HG02759 (cell line): Measurements from ENCODE around the gene DIO1.
"Not testable (repeated sequence)": the region's sequence is repeated elsewhere in the genome, so short reads cannot be mapped to it uniquely, and the experiment has no call there.

Source experiments
- ATAC-seq: cut with Tn5 transposase; IDR thresholded peaks from one replicate; pipeline ENCODE4 v1.9.1; 2021; ENCODE audit warnings: mild to moderate bottlenecking, moderate library complexity; ENCODE audit not compliant: unreplicated experiment

DIO1 gene

DNA sequence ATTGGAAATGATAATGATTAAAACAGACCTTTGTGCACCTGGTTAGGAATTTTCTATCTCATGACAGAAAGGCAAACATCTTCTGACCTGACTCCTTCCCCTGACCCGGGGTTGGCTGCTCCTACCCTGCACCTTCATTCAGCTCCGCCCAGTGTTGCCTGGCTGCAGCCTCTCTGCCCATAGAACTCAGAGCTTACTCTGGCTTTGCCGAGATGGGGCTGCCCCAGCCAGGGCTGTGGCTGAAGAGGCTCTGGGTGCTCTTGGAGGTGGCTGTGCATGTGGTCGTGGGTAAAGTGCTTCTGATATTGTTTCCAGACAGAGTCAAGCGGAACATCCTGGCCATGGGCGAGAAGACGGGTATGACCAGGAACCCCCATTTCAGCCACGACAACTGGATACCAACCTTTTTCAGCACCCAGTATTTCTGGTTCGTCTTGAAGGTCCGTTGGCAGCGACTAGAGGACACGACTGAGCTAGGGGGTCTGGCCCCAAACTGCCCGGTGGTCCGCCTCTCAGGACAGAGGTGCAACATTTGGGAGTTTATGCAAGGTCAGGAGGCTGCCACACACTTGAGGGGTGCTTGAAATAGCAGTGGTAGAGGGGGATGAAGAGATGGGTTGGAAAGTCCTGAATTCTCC, at the start of gene DIO1:
TSS of gene DIO1 (plus strand) at position 189 of the 638 bp plus-strand sequence. CDS start at position 213, 24 bp downstream.
- ATAC-seq, result no peak

DNA sequence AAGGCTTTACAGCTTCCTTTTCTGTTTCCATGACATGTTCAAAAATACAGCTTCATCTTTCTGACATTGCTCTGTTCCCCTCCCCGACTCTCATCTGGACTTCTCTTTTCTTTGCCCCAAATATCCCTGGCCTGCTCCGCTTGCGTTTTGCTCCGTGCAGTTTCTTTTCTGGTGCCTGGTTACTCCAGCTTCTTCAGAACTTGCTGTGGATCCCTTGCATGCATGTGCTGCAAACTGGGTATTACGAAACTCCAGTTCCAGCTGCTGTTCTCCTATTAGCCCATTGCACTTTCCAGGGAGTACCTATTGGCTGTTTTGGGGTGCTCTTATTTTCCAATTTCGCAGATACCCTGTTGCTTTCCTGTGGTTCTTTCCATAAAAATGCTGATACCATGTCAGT, 46.0 kb upstream of the DIO1 start:
- no peak for ATAC-seq

DNA sequence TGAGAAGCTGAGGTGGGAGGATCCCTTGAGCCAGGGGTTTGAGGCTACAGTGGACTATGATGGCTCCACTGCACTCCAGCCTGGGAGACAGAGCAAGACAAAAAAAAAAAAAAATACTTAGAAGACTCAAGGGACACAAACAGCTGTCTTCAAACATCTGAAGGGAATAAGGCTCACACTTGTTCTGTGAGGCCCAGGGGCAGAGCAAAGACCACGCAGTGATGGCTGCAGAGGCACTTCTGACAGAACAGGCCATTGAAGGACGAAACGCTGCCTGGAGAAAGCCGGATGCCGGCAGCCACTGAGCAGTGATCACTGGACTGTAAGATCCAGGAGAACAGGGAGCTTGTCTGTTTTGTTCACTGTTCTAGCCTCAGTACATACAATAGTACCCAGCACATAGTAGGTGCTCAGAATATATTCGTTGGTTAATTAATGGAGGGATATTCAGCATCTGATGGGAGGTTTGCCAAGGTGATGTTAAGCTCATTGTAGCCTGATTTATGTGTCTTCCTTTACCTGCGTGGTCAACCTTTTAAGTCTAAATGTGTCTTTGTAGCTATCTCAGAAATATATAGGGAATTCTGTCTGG, 43.8 kb upstream of the DIO1 start:
- no peak for ATAC-seq

DNA sequence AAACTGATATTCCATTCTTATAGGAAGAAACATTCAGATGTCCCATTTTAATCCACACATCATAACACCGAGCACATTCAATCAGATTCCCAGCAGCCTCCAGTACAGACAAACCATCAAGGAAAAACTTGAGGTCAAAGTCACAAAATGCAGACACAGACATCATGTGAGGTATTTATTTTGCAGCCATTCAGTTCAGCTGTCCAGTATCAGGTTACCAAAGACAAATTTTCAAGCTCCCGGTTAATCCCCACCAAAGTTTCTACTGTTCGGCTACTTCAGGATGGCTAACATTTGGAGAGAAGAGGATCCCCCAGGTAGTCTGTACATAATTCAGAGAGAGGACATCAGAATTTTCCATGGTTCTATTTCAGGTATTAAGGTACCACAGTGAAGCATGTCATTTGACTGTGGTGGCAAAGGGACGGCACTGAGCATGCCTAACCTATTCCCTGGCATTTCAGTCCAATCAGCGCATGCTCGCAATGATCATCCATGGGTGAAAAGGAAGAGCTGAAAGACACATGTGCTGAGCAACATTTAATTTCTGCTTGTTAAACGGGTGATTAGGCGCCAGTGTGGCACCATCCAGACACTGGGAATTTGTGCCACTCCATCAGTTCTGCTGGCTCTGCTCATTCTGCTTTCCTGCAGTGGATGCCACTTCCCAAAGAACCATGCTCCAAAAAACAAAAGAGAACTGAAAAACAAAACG, 42.3 kb upstream of the DIO1 start:
- ATAC-seq, result no peak

DNA sequence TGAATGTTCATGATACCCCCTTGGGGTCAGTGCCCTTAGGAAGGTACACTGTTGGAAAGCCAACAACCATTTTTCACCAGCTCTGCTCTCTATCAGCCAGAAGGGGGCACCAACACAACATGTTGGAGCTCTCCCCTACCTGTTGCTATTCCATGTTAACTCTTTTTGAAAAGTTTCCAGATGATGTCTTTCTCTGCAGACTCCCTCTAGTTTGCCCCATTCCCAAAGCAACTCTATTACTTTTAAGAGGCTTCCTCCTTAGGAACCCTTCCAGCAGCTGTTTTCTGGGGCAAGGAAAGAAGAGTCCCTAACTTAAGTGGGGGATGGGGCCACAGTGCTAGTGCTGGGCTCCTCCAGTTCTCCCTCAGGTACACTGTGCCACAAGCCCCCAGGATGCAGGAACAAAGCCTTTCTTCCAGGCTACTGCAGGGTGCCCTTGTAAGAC, 33.0 kb upstream of the DIO1 start:
- ATAC-seq, result peak; percentile 48

DNA sequence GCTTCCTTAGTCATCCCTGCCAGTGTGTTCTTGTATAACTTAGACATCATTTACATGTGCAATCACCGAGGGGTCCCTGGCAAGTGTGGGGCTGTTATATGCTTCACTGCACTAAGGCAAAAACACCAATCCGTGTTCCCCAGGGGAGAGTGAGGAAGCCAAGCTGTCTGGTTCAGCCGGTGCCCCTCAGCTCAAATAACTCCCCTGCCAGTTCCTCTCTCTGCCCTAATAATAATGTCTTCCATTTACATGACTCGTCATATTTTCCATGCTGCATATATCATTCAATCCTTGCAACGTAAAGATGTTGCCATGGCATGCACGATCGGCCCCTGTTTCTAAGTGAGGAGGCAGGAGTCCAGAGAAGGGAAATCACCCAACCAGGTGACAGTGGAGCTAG, 31.5 kb upstream of the DIO1 start:
- ATAC-seq, result no peak

DNA sequence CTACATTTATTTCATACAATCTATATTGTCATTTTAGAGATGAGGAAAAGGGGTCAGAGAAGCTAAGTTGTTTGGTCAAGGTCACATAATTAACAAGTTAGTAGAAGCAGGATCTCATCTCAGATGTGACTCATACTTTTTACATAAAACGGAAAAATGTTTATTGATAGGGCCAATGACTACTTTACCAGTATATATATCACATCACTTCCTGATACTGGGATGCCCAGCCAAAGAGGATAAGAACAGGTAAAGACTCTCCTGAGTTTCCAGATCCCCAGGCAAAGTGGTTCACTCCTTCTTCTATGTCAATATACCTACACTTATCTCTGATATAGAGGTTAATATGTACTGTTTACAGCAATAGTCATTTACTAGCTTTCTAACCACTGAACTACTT, 25.4 kb upstream of the DIO1 start:
- ATAC-seq, result no peak

DNA sequence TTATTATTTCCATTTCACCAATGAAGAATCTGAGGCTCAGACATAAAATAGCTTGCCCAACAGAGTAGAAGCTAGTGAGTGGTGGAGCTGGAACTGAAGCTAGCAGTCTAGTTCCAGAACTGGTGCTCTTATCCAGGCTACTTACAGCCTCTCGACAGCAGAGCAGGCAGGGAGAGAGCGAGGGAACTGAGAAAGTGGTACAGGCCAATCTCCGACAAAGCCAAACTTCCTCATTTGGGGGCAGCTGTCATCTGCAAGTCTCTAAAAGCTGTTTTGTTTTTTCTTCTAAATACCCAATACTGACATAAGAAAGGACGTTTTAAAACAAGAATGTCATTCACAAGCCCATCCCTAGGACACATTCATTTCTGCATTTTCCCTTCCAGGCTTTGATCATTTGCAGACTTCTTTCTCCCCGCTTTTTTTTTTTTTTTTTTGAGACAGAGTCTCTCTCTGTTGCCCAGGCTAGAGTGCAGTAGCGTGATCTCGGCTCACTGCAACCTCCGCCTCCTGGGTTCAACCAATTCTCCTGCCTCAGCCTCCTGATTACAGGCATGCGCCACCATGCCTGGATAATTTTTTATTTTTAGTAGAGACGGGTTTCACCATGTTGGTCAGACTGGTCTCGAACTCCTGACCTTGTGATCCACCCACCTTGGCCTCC, 24.4 kb upstream of the DIO1 start:
- no peak for ATAC-seq

DNA sequence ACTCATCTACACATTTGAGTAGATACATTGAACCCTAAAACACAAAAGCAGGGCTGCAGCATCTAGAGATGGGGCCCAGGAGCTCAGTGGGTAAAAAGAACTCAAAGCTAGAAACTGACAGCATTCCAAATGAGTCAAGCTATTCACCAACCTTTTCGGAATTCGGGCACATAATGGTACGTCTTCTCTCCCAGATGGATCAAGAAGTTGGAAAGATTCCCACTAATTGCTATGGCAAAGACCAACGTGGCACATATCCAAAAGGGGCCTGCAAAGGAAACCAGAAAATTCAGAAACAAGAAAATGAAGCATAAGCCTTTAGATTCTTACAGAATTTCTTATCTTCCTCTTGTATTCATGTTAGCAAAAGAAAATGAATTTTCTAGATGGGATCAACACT, 22.8 kb upstream of the DIO1 start:
- no peak for ATAC-seq

DNA sequence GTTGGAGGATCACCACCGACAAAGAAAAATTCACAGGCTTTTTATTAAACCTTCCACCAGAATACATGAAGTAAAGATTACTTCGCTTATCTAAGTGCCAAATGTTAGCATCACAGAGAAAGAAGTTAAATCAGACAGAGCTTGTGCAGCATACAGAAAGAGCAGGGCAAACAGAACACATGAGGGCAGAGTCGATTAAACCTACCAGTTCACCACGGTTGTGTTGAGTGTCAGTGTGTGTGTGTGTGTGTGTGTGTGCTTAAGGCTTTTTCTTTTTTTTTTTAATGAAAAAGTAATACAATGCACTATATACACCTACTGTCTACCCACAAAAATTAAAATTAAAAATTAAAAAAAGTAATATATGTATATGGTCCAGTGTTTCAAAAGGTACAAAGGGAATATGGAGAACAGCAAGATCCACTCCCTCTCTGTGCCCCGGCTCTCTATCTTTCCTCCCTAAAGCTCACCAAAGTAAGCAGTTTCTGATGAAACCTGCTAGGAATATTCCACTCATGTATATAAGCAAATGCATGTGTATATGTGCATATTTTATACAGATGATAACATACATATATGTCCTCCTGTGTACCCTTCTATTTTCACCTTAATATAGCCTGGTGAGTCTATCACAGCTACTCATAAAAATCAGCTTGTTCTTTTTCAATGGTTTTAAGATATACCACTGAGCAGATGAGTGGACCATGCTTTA, 22.1 kb upstream of the DIO1 start:
- ATAC-seq, result no peak

DNA sequence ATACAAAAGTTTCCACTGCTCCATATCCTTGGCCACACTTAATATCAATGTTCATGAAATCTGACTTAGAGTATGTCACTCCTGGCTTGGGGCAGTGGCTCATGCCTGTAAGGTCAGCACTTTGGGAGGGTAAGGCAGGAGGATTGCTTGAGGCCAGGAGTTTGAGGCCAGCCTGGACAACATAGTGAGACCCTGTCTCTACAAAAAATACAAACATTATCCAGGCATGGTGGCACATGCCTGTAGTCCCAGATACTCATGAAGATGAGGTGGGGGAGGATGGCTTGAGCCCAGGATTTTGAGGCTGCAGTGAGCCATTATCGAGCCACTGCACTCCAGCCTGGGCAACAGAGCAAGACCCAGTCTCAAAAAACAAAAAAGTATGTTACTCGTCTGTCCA, 18.8 kb upstream of the DIO1 start:
- ATAC-seq, result not testable (repeated sequence)

DNA sequence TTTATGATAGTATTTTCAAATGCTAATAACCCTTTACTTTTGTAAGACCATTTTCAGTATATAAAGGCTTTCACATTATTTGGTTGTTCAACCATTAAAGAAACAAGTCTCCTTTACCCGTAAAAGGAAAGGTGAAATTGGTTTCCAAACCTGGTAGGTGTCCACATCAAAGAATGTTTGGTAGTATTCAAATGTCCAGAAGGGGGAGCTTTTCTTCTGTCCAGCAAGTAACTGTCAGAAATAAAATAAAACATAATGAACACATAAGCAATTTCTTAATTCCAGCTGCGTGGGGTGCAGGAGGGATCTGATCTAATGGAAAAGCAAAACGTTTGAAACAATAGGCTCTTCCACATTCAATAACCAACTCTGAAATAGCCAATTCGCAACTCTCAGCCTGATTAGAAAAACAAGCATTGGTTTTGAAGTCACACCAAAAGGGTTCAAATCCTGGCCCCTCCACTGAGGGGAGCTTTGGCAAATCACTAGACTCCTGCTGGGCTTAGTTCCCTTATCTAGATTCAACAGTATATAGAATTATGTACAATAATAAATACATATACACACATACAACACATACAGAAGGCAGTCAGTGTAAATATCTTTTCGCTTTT, 15.4 kb upstream of the DIO1 start:
- ATAC-seq, result no peak

DNA sequence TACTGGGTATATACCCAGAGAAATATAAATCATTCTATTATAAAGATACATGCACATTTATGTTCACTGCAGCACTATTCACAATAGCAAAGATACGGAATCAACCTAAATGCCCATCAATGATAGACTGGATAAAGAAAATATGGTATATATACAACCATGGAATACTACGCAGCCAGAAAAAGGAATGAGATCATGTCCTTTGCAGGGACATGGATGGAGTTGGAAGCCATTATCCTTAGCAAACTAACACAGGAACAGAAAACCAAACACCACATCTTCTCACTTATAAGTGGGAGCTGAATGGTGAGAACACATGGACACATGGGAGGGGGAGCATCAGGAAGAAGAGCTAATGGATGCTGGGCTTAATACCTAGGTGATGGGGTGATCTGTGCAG, 12.1 kb upstream of the DIO1 start:
- ATAC-seq, result not testable (repeated sequence)

DNA sequence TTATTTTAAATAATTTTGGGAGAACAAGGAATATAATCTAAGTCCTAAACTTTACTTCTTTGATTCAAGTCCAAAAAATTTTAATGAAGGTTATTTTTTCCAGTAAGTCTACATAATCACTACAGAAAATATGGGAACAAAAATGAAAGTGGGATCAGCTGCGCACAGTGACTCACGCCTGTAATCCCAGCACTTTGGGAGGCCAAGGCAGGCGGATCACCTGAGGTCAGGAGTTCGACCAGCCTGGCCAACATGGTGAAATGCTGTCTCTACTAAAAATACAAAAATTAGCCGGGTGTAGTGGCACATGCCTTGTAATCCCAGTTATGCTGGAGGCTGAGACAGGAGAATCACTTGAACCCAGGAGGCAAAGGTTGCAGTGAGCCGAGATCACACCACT, 10.4 kb upstream of the DIO1 start:
- not testable (repeated sequence) for ATAC-seq

DNA sequence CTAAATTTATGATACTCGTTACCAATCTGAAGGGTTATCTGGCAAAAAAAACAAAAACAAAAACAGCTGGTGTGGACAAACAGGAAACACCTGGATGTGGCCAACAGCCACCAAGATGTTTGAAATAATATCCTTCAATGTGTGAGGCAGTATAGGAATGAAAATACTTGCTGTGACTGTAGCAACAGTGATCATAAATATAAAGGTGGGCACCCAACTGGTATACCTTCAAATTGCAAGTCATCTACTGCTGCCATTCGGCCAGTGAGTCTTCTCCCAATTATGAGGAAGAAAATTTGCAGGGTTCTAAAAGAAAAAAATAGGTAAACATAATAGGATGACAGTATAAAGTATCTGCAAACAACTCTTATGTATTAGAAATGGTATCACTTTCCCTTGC, 5.3 kb upstream of the DIO1 start:
- ATAC-seq, result no peak

DNA sequence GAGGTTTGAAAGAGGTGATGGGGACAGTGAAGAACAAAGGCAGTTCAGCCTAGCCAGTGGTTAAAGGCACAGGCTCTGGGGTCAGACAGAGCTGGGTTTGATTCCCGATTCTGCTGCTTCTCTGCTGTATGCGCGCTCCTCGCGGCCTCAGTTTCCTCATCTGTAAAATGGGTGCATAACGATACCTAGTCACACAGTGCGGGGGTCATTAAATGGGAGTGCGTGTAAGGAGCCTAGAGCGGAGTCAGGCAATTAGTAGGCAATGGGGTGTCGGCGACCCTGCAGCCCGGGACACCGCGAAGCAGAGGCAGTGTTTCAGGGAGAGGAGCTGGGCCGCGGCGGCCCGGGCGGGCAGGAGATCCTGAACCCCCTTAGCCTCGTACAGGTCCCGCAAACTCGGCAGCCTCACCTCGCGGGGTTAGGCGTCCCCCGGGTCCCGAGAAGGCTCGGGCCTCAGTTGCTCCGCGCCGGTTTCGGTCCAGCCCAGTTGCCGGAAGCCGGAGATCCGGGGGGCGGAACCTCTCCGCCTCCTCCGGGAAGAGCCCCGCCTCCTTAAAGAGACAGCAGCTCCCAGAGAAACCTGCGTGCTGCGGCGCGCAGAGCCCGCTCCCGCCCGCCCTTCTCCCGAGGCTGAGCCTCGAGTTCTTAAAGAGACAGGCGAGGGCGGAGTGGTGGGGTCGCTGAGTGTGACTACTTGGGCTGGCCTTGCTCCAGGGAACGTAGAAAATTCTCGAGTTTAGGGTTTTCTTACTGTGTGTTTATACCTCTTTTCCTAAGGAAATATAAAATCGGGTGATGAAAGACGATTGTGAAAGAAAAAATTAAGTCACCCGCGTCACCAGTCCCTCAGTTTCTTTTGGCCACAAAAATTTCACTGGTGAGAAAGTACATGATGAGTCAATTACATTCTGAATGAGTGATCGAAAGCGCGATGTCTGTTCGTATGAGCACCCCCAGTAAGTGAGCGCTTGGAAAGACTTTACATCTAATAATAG, 4.4 kb upstream of the DIO1 start, which contains the start of gene YIPF1:
TSS of gene YIPF1 (minus strand) at position 494 of the 995 bp plus-strand sequence. CDS start 860 bp downstream, outside the sequence.
- ATAC-seq, result peak; percentile 93

DNA sequence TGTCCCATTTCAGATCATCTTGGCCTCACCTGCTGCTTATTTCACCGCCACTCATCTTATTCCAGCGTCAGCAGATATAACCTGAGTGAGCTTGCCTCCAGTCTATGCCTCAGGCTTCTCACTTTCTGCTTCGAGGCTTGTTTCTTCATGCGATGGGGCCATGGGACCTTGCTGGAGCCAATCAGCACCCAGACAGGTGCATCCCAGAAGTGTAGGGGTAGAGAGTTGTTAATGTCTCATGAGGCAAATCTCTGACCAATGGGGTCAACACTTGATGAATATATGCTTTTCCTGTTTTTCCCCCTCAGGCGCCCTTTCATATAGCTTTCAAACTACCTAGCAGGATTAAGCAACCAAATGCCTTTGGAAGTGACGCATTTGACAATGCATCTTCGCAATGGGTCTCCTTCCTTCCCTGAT, 3.5 kb upstream of the DIO1 start:
- no peak for ATAC-seq

DNA sequence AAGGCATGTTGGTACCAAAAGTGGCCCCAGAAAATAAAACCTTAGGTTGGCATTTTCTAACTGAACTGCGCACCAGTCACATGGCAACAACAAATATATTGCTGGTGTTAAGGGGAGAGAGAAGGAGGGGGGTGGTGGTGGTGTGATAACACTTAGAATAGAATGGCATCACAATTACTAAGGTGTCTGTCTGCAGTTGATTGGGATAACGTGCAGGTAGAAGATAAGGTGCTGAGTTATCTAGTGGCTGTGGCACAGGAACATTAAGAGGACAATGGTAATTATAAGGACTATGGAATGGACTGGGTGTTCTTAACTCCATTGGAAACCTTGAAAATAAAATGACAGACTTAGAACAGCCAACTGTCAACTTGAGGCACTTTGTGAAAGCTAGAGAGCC, 3.0 kb upstream of the DIO1 start:
- ATAC-seq, result no peak

DNA sequence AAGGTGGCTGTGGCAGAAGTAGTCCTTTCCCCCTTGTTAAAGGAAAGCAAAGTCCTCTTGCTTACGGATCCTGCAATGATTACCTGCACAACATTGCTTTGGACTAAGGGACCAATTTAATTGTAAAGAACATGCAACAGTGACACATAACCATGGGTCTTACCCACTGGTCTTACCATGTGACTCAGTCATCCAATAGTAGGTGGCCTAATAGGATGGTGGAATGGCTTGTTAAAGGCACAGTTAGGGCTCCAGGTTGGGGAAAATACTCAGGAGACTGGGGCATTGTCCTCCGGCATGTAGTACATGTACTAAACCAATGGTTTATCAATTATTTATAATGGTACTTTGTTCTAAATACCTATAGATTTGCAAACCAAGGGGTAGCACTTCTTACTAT, 2.3 kb upstream of the DIO1 start:
- ATAC-seq, result no peak
